IPS-20b (cell line): ENCODE data around the gene MISFA.
"Not testable (repeated sequence)": the region's sequence is repeated elsewhere in the genome, so short reads cannot be mapped to it uniquely, and the experiment has no call there.

Experiments used
- H3K27ac ChIP-seq: one replicate; pipeline ENCODE4 v1.5.1; 2013; ENCODE audit warnings: low read length
- H3K27me3 ChIP-seq: 2 replicates; pipeline ENCODE4 v1.6.1; 2013; ENCODE audit warnings: mild to moderate bottlenecking, low read length, inconsistent platforms; ENCODE audit not compliant: insufficient read depth
- H3K36me3 ChIP-seq: 2 replicates; pipeline ENCODE4 v1.6.1; 2013; ENCODE audit warnings: low read depth, mild to moderate bottlenecking, inconsistent platforms, low read length, moderate library complexity; ENCODE audit not compliant: insufficient read depth
- H3K4me1 ChIP-seq: 2 replicates; pipeline ENCODE4 v1.6.1; 2013; ENCODE audit warnings: mild to moderate bottlenecking, control low read depth, inconsistent platforms, low read length, moderate library complexity; ENCODE audit not compliant: insufficient read depth
- H3K4me3 ChIP-seq: 2 replicates; pipeline ENCODE4 v1.5.1; 2013; ENCODE audit warnings: mild to moderate bottlenecking, low read length, inconsistent platforms
- H3K9ac ChIP-seq: 2 replicates; pipeline ENCODE4 v1.6.1; 2013; ENCODE audit warnings: low read depth, mild to moderate bottlenecking, inconsistent platforms, low read length, moderate library complexity
- H3K9me3 ChIP-seq: 2 replicates; pipeline ENCODE4 v1.6.1; 2013; ENCODE audit warnings: mild to moderate bottlenecking, low read depth, low read length, inconsistent platforms; ENCODE audit not compliant: insufficient read depth

MISFA gene

GRCh38 chr11:18594088-18594487, 5.5 kb upstream of the MISFA start:
- peaks cover 16% of the 10 kb centered on the region; the same call in 1 of the 2 replicates for H3K36me3 ChIP-seq
- not testable (repeated sequence) for H3K4me1 ChIP-seq, H3K27ac ChIP-seq, H3K27me3 ChIP-seq, H3K9me3 ChIP-seq, H3K9ac ChIP-seq, H3K4me3 ChIP-seq

DNA sequence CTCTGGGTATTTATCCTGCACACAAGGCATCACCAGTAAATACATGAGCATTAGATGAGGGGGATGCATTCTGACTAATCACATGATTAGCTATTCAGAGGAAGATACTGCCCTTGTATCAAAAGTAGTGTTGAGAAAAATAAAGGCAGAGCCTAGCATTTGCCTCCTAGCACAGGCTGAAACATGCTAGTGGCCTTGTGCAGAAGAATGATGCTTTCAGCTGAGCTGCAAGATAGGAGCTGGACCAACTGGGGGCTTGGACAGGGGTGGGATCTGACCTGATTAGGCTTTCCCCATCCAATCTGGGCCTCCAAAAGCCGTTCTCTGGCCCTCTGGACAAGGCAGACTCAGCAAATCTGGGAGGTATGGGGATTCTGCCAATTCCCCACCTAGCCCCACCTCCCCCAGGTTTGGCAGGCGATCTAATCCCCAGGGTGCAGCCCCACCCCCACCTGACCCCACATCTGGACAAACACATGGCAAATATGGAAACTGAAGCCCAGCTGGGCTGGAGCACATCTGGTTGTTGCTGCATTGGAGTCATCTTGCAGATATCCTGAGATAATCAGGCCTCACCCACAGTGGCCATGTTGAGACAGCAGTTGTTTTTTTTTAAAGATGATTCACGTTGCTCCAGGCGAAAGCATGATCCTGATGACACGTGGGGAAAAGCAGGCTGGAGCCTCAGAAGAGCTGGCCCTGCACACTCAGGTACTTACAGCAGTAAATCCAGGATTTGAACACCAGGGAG, 4.4 kb upstream of the MISFA start:
- no peaks in the 10 kb centered on the region for H3K27me3 ChIP-seq
- no peaks in the 10 kb centered on the region for H3K9me3 ChIP-seq
- peaks cover 16% of the 10 kb centered on the region; the same call in 1 of the 2 replicates for H3K36me3 ChIP-seq
- H3K4me1 ChIP-seq = no peaks in the 10 kb centered on the region
- H3K27ac ChIP-seq = no peak overlapping the region
- no peak overlapping the region for H3K4me3 ChIP-seq
- no peak overlapping the region for H3K9ac ChIP-seq

DNA sequence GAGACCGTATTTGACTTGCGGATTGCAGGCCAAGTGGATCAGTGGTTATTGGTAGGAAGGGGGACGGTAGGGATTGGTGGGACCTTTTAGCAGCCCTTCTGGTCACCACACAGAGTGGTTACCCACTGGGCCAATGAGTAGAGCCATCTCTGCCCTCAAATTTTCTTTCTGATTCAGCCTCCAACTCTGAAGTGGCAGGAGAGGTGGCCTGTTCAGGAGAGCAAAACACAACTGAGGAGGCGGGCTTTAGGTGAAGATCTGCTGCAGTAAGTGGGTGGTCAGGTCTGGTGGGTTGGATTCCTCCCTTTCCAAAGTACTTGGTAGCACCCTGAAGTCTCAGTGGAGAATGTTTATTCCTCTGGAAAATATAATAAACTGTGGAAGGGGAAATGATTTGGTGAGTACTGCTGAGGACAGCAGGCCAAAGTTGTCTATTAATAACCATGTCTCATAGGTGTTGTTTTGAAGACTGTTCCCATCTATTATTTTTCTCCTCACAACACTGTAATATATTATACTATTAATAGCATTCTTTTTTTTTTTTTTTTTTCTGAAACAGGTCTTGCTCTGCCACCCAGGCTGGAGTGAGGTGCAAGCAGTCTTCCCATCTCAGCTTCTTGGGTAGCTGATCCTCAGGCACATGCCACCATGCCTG, 1.5 kb downstream of the MISFA start:
- H3K9me3 ChIP-seq = no peaks in the 10 kb centered on the region
- H3K27me3 ChIP-seq = no peaks in the 10 kb centered on the region
- H3K4me1 ChIP-seq = no peaks in the 10 kb centered on the region
- H3K27ac ChIP-seq = no peak overlapping the region
- peaks cover 12% of the 10 kb centered on the region; the same call in 1 of the 2 replicates for H3K36me3 ChIP-seq
- H3K9ac ChIP-seq = no peak overlapping the region; the same call in 1 of the 2 replicates
- H3K4me3 ChIP-seq = no peak overlapping the region

- Histone ChIP-seq H3K4me3 (no peak overlapping the region), H3K27ac (no peak overlapping the region), H3K36me3 (peaks cover 55% of the 10 kb centered on the region), H3K4me1 (no peaks in the 10 kb centered on the region), H3K27me3 (no peaks in the 10 kb centered on the region), H3K9me3 (no peaks in the 10 kb centered on the region), H3K9ac (no peak overlapping the region)
Observed at GRCh38 chr11:18608376-18608775, 8.8 kb downstream of the MISFA start.

- Histone ChIP-seq H3K4me1 (no peaks in the 10 kb centered on the region), H3K9me3 (no peaks in the 10 kb centered on the region), H3K27me3 (no peaks in the 10 kb centered on the region), H3K36me3 (peaks cover 76% of the 10 kb centered on the region), H3K27ac (no peak overlapping the region), H3K4me3 (no peak overlapping the region), H3K9ac (no peak overlapping the region)
Observed at GRCh38 chr11:18611196-18611595, 11.6 kb downstream of the MISFA start.

- H3K36me3 ChIP-seq = peaks cover 74% of the 10 kb centered on the region
- no peak overlapping the region for H3K9ac ChIP-seq
- H3K27me3 ChIP-seq = no peaks in the 10 kb centered on the region
- no peak overlapping the region for H3K4me3 ChIP-seq
- no peaks in the 10 kb centered on the region for H3K9me3 ChIP-seq
- H3K27ac ChIP-seq = no peak overlapping the region
- H3K4me1 ChIP-seq = no peaks in the 10 kb centered on the region
Observed at GRCh38 chr11:18612394-18612793, 12.8 kb downstream of the MISFA start.

GRCh38 chr11:18614667-18615066, 15.1 kb downstream of the MISFA start:
- Histone ChIP-seq H3K27me3 (no peaks in the 10 kb centered on the region), H3K4me1 (no peaks in the 10 kb centered on the region), H3K9ac (no peak overlapping the region), H3K4me3 (no peak overlapping the region), H3K27ac (no peak overlapping the region), H3K36me3 (peaks cover 55% of the 10 kb centered on the region), H3K9me3 (no peaks in the 10 kb centered on the region)

GRCh38 chr11:18615628-18616392, 16.2 kb downstream of the MISFA start:
- Histone ChIP-seq H3K4me1 (no peaks in the 10 kb centered on the region), H3K27ac (no peak overlapping the region), H3K36me3 (peaks cover 47% of the 10 kb centered on the region), H3K9me3 (no peaks in the 10 kb centered on the region), H3K9ac (no peak overlapping the region), H3K4me3 (no peak overlapping the region), H3K27me3 (no peaks in the 10 kb centered on the region)

DNA sequence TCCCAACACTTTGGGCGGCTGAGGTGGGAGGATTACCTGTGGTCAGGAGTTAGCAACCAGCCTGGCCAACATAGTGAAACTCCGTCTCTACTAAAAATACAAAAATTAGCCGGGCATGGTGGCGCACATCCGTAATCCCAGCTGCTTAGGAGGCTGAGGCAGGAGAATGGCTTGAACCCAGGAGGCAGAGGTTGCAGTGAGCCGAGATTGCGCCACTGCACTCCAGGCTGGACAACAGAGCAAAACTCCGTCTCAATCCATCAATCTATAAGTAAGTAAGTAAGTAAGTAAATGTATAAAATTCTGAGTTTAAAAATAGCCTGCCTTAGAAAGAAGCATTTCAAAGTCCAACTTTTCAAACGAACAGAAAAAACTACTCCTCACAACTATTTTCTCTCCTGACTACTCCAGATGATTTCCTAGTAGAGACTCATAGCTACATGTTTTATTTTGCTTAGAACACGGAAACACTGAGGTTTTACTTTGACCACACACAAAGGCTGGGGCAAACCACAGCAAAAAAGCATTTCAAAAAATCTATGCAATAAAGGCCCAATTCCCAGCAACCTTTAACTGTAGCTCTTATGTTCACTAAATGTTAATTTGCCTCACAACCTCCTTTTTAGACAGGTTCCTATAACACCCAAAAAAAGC, 18.2 kb downstream of the MISFA start:
- H3K4me3 ChIP-seq = no peak overlapping the region
- no peak overlapping the region for H3K27ac ChIP-seq
- no peaks in the 10 kb centered on the region for H3K9me3 ChIP-seq
- peaks cover 32% of the 10 kb centered on the region for H3K36me3 ChIP-seq
- H3K9ac ChIP-seq = no peak overlapping the region
- H3K4me1 ChIP-seq = no peaks in the 10 kb centered on the region
- no peaks in the 10 kb centered on the region for H3K27me3 ChIP-seq

DNA sequence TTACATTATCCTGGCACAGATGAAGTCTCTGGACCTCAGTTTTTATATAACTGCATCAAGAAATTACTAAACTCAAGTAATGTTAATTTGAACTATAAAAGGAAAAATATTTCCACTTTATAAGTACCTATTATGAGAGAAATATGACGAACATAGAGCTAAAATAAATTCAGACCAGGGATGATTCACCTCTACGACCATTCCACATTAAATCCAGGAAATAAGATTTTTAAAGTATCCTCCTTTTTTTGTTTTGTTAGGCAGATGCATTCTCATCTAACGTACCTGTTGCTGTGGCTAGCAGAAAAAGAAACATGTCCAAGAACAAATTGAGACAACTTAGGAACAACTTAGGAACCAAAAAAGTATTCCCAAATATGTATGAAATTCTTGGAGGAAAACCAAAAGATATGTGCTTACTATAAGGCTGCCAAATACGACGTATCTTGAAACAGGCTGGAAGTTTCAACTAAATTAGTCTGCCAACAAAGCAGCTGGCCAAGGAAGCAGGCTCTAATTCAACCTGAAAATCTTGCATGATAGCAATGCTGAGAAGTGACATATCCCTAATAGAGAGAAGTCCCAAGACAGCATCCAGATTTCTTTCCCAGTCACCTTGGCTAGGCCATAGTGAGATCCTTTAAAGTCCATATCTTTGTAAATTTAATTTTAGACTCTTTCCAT, 18.9 kb downstream of the MISFA start:
- no peak overlapping the region for H3K27ac ChIP-seq

DNA sequence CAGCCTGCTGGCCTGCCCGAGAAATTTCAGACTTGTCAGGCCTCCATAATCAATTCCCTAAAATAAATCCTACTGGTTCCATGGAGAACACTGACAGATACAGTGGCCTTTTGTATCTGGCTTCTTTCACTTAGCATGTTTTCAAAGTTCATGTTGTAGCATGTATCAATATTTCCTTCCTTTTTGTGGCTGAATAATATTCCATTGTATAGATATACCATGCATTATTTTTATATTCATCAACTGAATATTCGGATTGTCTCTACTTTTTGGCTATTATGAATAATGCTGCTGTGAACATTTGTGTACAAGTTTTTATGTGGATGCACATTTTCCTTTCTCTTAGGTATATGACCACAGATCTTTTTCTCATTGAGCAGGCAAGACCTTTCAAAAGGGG, 24.1 kb downstream of the MISFA start:
- no peaks in the 10 kb centered on the region for H3K27me3 ChIP-seq
- H3K9ac ChIP-seq = no peak overlapping the region
- H3K9me3 ChIP-seq = no peaks in the 10 kb centered on the region
- no peaks in the 10 kb centered on the region for H3K4me1 ChIP-seq
- no peak overlapping the region for H3K27ac ChIP-seq
- H3K36me3 ChIP-seq = no peaks in the 10 kb centered on the region
- no peak overlapping the region for H3K4me3 ChIP-seq

More for the DNA sequence above, 18.9 kb downstream of the MISFA start:
- Histone ChIP-seq H3K9ac (no peak overlapping the region), H3K9me3 (no peaks in the 10 kb centered on the region), H3K36me3 (peaks cover 28% of the 10 kb centered on the region), H3K4me3 (no peak overlapping the region), H3K27me3 (no peaks in the 10 kb centered on the region), H3K4me1 (no peaks in the 10 kb centered on the region)
